A172 (cell line): ENCODE data around the gene HNF1B. TPM values are rescaled to one million over a fixed set of nuclear protein-coding genes. Genes with fewer than 3 reads are reported as not detected.
"Not testable (repeated sequence)": the region's sequence is repeated elsewhere in the genome, so short reads cannot be mapped to it uniquely, and the experiment has no call there.

Source experiments
- DNase-seq: peaks from one replicate; pipeline ENCODE4 v3.0.0-alpha.2; 2015; ENCODE audit warnings: low spot score
- total RNA-seq: library from RNA; depleted of rRNA; stranded (reverse); fragments of >200 nt; shearing (Covaris generic); gene quantifications from 2 replicates; pipeline ENCODE4 v1.2.3, GENCODE V29; 2014

HNF1B gene
- total RNA-seq, 1 experiment from 2014 or later = not detected

- peak; percentile 79 for DNase-seq
These were observed 42.3 kb downstream of the HNF1B start for GRCh38 chr17:37702598-37702997.

GRCh38 chr17:37701496-37701898 lies 43.4 kb downstream of the HNF1B start:
- DNase-seq = no peak

GRCh38 chr17:37700881-37701280 lies 44.0 kb downstream of the HNF1B start:
- no peak for DNase-seq

DNA sequence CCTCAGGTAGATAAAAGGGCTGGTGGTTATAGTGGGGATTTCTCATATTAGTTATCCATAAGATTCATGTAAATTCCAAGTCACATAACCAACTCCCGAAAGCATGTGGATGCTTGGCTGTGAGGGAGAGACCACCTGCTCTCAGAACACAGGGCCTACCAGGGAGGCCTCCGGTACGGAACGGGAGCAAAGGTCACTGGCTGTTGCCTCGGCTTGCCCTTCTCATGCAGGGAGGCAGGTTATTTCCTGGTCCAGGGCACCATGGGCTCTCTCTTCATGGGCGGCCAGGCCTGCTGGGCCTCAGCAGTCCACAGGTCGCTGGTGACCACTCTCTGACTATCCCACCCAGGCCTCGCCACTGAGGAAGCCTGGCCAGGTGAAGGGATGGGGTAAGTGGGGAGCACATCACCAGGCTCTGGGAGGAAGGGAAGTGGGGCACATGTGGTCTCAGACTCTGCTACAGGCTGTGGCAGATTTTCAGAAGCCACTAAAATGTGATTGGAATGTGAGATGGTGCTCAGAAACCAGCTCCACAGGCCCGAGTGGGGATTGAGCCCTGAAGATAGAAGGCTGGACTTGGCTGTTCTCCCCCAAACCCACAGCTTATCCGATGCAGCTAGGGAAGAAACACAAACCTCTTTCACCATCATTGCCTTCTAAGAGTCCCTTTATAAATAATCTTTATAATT lies 45.4 kb downstream of the HNF1B start:
- DNase-seq = no peak

DNA sequence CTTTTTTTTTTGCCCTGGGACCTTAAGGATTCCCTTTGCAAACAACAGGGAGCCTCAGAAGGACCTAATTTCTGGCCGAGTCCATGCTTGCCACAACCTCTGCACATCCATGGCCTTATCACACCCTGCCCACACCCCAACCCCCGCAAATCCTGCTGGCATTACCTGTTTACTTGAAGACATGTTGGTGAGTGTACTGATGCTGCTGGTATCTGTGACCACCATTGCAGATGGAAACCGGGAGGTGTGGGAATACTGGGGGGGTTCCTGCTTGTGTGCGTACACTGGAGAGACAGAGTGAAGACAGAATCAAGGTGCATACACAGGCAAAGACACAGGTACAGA lies 46.0 kb downstream of the HNF1B start:
- DNase-seq = no peak

DNA sequence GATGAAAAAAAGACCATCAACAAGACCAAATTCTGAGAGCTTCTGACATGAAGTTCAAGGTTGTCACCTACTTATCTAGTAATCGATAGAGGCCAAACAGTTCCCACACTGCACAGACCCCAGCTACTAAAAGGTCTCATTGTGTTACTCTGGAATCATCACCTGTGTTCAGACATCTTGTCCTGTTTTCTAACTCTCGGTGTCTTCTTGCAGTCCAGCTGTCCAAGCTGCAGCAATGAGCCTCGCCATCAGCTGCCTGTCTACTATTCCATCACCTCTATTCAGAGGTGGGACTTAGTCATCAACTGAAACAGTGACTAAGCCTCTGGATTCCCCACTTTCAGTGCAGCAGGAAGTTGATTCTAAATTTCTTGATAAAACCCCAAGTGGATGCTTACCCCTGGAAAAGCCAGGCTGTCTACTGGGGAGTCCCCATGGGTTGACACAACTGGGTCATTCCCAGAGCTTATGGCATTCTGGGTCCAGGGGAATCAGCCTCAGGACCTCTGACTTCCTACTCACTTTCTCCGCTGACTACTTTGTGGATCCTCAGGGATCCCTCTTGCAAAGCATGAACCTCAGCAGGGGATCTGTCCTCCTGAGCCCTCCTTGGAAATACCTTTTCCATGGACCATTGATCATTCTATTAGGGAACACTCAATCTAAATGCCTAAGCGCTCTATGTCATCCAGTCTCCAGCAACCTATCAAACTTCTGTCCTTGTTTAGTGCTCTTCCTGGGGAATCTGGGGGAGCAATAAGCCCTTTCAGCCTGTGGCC lies 46.5 kb downstream of the HNF1B start:
- DNase-seq = peak; percentile 89

DNA sequence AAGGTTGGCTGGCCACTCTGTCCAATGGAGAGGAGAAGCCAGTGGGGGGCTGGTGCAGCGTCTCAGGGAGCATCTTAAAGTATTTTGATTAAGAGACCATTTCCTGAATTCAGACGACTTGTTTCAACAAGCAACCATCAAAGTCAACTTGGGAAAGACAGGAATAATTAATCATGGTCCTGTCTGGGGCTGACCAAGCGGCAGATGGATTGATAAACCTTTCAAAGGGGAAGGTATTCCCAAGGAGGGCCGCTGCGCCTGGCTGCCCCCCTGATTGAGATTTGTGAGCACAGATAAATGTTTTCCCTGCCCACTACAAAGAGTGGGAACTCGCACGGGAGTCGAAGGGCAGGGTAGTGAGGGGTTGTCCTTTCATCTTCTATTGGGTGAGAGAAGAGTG lies 47.5 kb downstream of the HNF1B start:
- DNase-seq = no peak

DNA sequence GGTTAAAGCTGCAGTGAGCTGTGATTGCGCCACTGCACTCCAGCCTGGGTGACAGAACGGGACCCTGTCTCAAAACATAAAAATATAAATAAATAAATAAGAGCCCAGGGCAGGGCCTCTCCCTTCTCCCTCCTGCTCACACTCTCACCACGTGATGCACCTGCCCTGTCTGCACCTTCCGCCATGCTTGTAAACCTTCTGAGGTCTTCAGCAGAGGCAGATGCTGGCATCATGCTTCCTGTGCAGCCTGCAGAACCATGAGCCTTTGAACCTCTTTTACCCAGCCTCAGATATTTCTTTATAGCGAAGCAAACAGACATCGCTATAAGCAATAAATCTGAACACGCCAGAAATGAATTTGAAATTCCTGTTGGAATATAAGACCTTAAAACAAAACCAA lies 48.5 kb downstream of the HNF1B start:
- DNase-seq = no peak

- DNase-seq = no peak
These were observed 49.1 kb downstream of the HNF1B start for GRCh38 chr17:37695726-37696125.

- DNase-seq = no peak
These were observed 50.1 kb downstream of the HNF1B start for GRCh38 chr17:37694734-37695133.

DNA sequence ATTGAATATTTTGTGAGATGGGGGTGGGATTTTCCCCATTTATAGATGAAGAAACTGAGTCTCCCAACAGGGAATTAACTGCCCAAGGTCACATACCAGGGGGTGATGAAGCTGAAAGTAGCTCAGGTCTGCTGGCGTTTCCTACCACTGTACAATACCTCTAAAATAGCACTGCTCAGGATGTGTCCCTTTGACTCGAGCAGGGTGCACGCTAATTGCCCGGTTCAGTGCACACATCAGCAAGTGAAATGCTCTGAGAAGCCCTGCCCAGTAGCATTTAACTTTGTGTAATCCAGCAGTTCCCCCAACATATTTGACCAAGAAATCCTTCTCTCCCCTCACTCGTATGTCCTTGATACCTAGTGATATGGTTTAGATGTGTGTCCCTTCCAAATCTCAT lies 51.5 kb downstream of the HNF1B start:
- DNase-seq = no peak

- no peak for DNase-seq
These were observed 53.1 kb downstream of the HNF1B start for GRCh38 chr17:37691807-37692206.

- no peak for DNase-seq
These were observed 55.5 kb downstream of the HNF1B start for GRCh38 chr17:37689317-37689716.

GRCh38 chr17:37683454-37683984 lies 61.3 kb downstream of the HNF1B start:
- no peak for DNase-seq

GRCh38 chr17:37682007-37682406 lies 62.9 kb downstream of the HNF1B start:
- DNase-seq = no peak

DNA sequence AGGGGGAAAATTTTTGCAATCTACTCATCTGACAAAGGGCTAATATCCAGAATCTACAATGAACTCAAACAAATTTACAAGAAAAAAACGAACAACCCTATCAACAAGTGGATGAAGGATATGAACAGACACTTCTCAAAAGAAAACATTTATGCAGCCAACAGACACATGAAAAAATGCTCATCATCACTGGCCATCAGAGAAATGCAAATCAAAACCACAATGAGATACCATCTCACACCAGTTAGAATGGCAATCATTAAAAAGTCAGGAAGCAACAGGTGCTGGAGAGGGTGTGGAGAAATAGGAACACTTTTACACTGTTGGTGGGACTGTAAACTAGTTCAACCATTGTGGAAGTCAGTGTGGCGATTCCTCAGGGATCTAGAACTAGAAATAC lies 64.9 kb downstream of the HNF1B start:
- not testable (repeated sequence) for DNase-seq

GRCh38 chr17:37678036-37678435 lies 66.8 kb downstream of the HNF1B start:
- no peak for DNase-seq

DNA sequence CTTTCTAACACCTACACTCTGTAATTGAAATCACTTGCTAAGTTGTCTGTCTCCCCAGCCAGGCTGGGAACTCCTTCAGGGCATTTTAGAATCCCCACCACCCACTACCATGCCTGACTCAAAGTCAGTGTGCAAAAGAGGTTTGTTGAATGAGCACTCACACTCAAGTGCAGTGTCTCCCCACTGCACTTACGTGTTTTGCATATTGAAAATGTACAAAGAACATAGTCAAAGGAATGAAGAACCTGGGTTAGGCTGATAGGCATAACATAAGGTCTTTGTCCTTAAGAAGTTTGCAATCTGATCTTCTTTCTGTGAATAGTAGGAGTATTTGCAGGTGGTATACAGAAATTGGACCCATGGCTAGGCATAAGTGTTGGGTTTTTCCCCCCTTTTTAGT lies 67.8 kb downstream of the HNF1B start:
- DNase-seq = no peak

DNA sequence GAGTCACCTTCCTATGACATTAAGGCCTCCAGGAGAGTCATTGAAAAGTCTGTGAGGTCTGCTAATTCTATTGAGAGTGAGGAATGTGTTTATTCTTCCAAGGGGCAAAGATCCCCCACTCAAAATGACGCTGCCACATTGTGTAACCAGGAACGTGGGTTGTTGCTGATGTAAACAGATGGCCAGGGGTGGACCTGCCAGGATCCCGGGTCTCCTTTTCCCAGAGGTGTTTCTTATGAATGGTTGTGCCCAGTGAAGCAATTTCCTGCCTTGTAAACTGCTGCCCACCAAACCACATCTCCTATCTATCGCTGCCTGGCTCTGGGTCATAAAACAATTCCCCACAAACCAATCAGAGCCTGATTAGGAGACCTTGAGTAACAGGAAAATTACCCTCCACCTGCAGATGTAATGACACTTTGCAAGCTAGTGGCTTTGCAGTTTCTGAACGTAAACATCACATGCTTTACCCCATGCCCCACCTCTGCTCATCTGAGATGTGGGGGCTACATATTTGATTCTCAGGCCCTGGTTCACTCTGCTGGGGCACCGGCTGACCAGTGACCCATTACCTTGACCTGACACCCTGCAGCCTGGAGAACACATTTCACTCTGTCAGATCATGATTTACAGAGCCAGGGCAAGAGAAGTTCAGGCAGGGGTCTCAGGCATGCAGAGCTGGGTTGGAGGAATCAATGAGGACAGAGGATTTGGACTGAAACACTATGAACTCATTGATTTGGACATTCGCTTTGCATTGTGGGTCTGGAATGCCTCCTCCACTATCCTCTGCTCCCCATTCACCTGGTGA lies 68.5 kb downstream of the HNF1B start:
- no peak for DNase-seq

- no peak for DNase-seq
These were observed 70.3 kb downstream of the HNF1B start for GRCh38 chr17:37674511-37674910.

GRCh38 chr17:37673386-37673785 lies 71.5 kb downstream of the HNF1B start:
- DNase-seq = no peak

- DNase-seq = no peak
These were observed 72.2 kb downstream of the HNF1B start for GRCh38 chr17:37672548-37673078.
